ENCODE data around the gene TEX29. TPM values are rescaled to one million over a fixed set of nuclear protein-coding genes. Genes with fewer than 3 reads are reported as not detected.

The TEX29 gene
- total and polyA plus RNA-seq, 10 of the 15 experiments (the other 5 are each of a cell fraction or from before 2014, with no cell fraction given): 0.14 to 0.30 (median 0.22) TPM; not detected in 7

GRCh38 chr13:111361046-111361872 lies 40.8 kb downstream of the TEX29 start (continued):
- TF ChIP-seq MXI1 (IDR thresholded peaks at IDR 0.05; ENCODE audit: low read depth, low read length) (no peak), MEF2A (IDR thresholded peaks at IDR 0.05; ENCODE audit: insufficient read depth, low read depth, low read length) (no peak)

DNA sequence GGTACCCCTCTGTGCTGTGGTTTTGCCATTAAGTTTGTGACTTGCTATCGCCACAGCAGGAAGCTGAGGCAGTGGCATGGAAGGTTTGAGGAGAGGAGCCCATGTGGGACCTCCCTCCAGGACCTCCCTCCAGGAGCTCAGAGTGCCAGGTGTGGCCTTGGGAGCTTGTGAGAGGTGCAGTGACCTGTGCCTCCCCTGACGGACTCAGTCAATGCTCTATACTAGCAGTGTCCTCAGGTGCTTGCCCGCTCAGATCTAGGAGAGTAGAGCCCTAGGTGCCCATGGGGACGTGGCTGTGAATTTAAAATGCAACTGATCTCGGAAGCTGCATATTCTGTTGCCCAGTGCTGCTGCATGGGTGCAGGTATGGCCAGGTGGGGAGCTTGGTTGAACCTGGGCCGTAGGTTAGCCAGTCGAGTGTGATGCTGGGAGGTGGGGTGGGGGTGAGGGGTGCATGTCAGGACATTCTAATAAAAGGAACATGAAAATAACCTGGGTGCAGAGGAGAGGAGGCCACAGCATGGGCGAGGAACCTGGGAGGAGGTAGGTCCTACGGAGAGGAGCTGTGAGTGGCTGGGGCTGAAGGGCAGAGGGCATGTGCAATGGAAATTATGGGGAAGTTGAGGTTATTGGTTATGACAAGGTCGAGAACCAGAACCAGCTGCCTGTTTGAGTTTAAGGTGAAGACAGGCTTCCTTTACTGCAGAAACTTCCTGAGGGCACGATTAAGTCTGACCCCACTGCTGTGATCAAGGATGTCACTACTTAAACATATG lies 41.6 kb downstream of the TEX29 start:
- CTCF ChIA-PET: interaction anchor here (0.9 to 1.5 kb wide), 2 partner anchors 67 to 294 kb away, joined by 3 to 4 read pairs; no protein-coding TSS in a partner anchor
- POLR2A ChIA-PET: no interaction called here
- no TSS peak for BruUV-seq (replicated peaks)
- H4K20me1 ChIP-seq (ENCODE audit: control insufficient read depth, insufficient read depth): no peaks in the 10 kb centered on the region
- RAD21 ChIA-PET (ENCODE audit: unreplicated experiment): no interaction called here
- no peak overlapping the region for H3K27ac ChIP-seq (ENCODE audit: control insufficient read depth, insufficient read depth)
- H3K9me3 ChIP-seq (replicated peaks; ENCODE audit: control insufficient read depth, insufficient read depth, low read length): no peaks in the 10 kb centered on the region
- no peaks in the 10 kb centered on the region for H3K27me3 ChIP-seq (replicated peaks in 1 of 2; ENCODE audit: control insufficient read depth in 2 of 2, insufficient read depth in 2 of 2, low read length in 1 of 2)
- in situ Hi-C loops (cut with MboI): no loop called here
- SMC1A ChIA-PET (ENCODE audit: uncharacterized antibody, unreplicated experiment): interaction anchor here (0.6 kb wide), 1 partner anchor 403 kb away, joined by 3 read pairs; no protein-coding TSS in a partner anchor
- H3K4me2 ChIP-seq (ENCODE audit: control insufficient read depth, insufficient read depth): no peak overlapping the region
- ATAC-seq: no peak; the same call in 2 of the 3 replicates
- H3K4me1 ChIP-seq (ENCODE audit: control insufficient read depth, insufficient read depth, low read length): no peaks in the 10 kb centered on the region
- H3K36me3 ChIP-seq (ENCODE audit: control insufficient read depth in 2 of 2, insufficient read depth in 2 of 2, low read length in 1 of 2): no peaks in the 10 kb centered on the region
- TF ChIP-seq CHD1 (IDR thresholded peaks at IDR 0.05; ENCODE audit: low read depth, low read length) (no peak), ZNF384 (IDR thresholded peaks at IDR 0.05; ENCODE audit: borderline replicate concordance, low read depth, low read length) (no peak), POLR2AphosphoS2 (IDR thresholded peaks at IDR 0.05; ENCODE audit: low read depth, low read length) (no peak), YBX1 (IDR thresholded peaks at IDR 0.05) (no peak), ESRRA (IDR thresholded peaks at IDR 0.05; ENCODE audit: low read length) (no peak), POLR2A (IDR thresholded peaks at IDR 0.05; ENCODE audit: low read depth, low read length) (no peak), EZH2 (IDR thresholded peaks at IDR 0.05; ENCODE audit: borderline replicate concordance, control insufficient read depth, low read depth, low read length) (no peak), NR2C1 (IDR thresholded peaks at IDR 0.05) (no peak), IKZF2 (IDR thresholded peaks at IDR 0.05) (no peak), NFXL1 (IDR thresholded peaks at IDR 0.05; ENCODE audit: borderline replicate concordance) (no peak), KDM1A (IDR thresholded peaks at IDR 0.05; ENCODE audit: borderline replicate concordance) (no peak), CHD2 (IDR thresholded peaks at IDR 0.05; ENCODE audit: borderline replicate concordance, low read depth, low read length) (no peak), TAF1 (IDR thresholded peaks at IDR 0.05; ENCODE audit: borderline replicate concordance, low read depth, low read length) (no peak), ELK1 (IDR thresholded peaks at IDR 0.05; ENCODE audit: low read depth, low read length) (no peak)
- no peak for FAIRE-seq
- no peaks in the 10 kb centered on the region for H3K79me2 ChIP-seq (ENCODE audit: control insufficient read depth, insufficient read depth, low read length)
- no peak for DNase-seq (ENCODE audit: low read depth, low spot score)
- H3K4me3 ChIP-seq: no peak overlapping the region
- 15% methylated on average over 11 of the region's 11 CpGs for WGBS (ENCODE audit: insufficient coverage, insufficient replicate concordance, low lambda C conversion rate, missing lambda C conversion rate)
- no peak overlapping the region for H3K9ac ChIP-seq (ENCODE audit: control insufficient read depth, insufficient read depth, low read length)
- intact Hi-C loops (cut with micrococcal nuclease; ENCODE audit: unreplicated experiment): no loop called here
- no peak overlapping the region for H2AFZ ChIP-seq (ENCODE audit: control insufficient read depth, low read depth, low read length)

Data from GM12878 (cell line).